Right cardiac atrium (tissue), 5 donors: Measurements from ENCODE around the gene RAB23. TPM values are rescaled to one million over a fixed set of nuclear protein-coding genes. Genes with fewer than 3 reads are reported as not detected.

Experiments
- ATAC-seq, 2 donors: fragments of 200-7000 bp; cut with Tn5 transposase; one replicate each; pipeline versions ENCODE4 v1.8.0 to v1.9.1; 2020; ENCODE audit warnings: moderate library complexity in 2 of 2, mild to moderate bottlenecking in 1 of 2
- DNase-seq, 3 donors: peaks; one replicate each; pipeline ENCODE4 v3.0.0-alpha.2; 2020
- H3K27ac ChIP-seq: one replicate; pipeline ENCODE4 v1.5.1; 2013; ENCODE audit warnings: mild to moderate bottlenecking, low read length, control low read depth, moderate library complexity
- H3K27me3 ChIP-seq: one replicate; pipeline ENCODE4 v1.6.1; 2013; ENCODE audit not compliant: control insufficient read depth, insufficient read depth
- H3K4me1 ChIP-seq: one replicate; pipeline ENCODE4 v1.6.1; 2013; ENCODE audit warnings: low read length; ENCODE audit not compliant: control insufficient read depth, insufficient read depth
- H3K4me3 ChIP-seq: one replicate; pipeline ENCODE4 v1.5.1; 2013; ENCODE audit warnings: low read length, control low read depth
- H3K9me3 ChIP-seq: one replicate; pipeline ENCODE4 v1.6.1; 2013; ENCODE audit warnings: low read length; ENCODE audit not compliant: control insufficient read depth
- WGBS: extraction: QIAGEN DNeasy Blood & Tissue Kit; methylation state at CpG from one replicate; pipeline ENCODE4 v1.1.7; 2013; 5-methylcytosine and 5-hydroxymethylcytosine counted together
- intact Hi-C, 4 donors: fragments of 100-400 bp; cut with DNase I; formaldehyde crosslinking; loops; one replicate each; pipeline versions ENCODE4 v1.11.0 to v1.14.0; 2022 to 2023
- long read RNA-seq, 4 donors: library from polyadenylated mRNA; unstranded; transcript quantifications; one replicate each; pipeline ENCODE4 v2.0.0, GENCODE V29; 2020 to 2021
- polyA plus RNA-seq: library from polyadenylated mRNA; stranded (reverse); fragments of 200-250 nt; gene quantifications from one replicate; pipeline ENCODE4 v1.2.3, GENCODE V29; 2013
- total RNA-seq, 4 donors: library from RNA; stranded (reverse); fragmentation: NEBNext Ultra II Directional; extraction: Animal tissue kit (Norgen Biotek cat#: 25700); gene quantifications; one replicate each; pipeline ENCODE4 v1.2.1, GENCODE V29; 2021
- donor health status: healthy with polysubstance abuse.
- donor health status: DM: no; HTN: yes; CAD: no.
- donor health status: DM: no; HTN: no; CAD: no.
- donor health status: DM: no; HTN: yes; CAD: no; lungs with severe emphysema.
- donor health status: DM: yes; HTN: yes; CAD: no.

Gene RAB23
- total RNA-seq (10 to 100 TPM; 11.1 to 20.7 (median 11.5) TPM), polyA plus RNA-seq (6.1 TPM)
- long read RNA-seq, donor 1, full-length matches to known transcripts: 24 of 39 reads
- long read RNA-seq, donor 1, partial matches to known transcripts: 2 of 39 reads
- long read RNA-seq, donor 1, other reads (novel, unspliced or antisense): 13 of 39 reads
- long read RNA-seq, donor 2, full-length matches to known transcripts: 13 of 15 reads
- long read RNA-seq, donor 2, partial matches to known transcripts: 0 of 15 reads
- long read RNA-seq, donor 2, other reads (novel, unspliced or antisense): 2 of 15 reads
- long read RNA-seq, donor 3, full-length matches to known transcripts: 7 of 9 reads
- long read RNA-seq, donor 3, partial matches to known transcripts: 0 of 9 reads
- long read RNA-seq, donor 3, other reads (novel, unspliced or antisense): 2 of 9 reads
- long read RNA-seq, donor 4, full-length matches to known transcripts: 5 of 8 reads
- long read RNA-seq, donor 4, partial matches to known transcripts: 0 of 8 reads
- long read RNA-seq, donor 4, other reads (novel, unspliced or antisense): 3 of 8 reads

- intact Hi-C loops: loop anchor here in 1 of 4 donors (10.0 kb wide), 1 partner anchor 93 kb away; the partner anchor contains the start of gene PRIM2
- no peaks in the 10 kb centered on the region for H3K4me1 ChIP-seq
- H3K27me3 ChIP-seq: no peaks in the 10 kb centered on the region
- peak; percentile 84 to 95 (median 93) for DNase-seq
- peak within 1 kb of the TSS; percentile 81 for H3K27ac ChIP-seq
- ATAC-seq: peak; percentile 98 to 99
- WGBS: under 1% methylated on average over 69 of the region's 69 CpGs
- no peaks in the 10 kb centered on the region for H3K9me3 ChIP-seq
- peak within 1 kb of the TSS; percentile 77 for H3K4me3 ChIP-seq
Measured at GRCh38 chr6:57221936-57222742, at the start of gene RAB23. TSS of gene RAB23 (minus strand) at chr6:57222307. CDS start at chr6:57210380, 11,927 bp downstream.

GRCh38 chr6:57268294-57268640 is 46.2 kb upstream of the RAB23 start:
- Histone ChIP-seq H3K27ac (no peak overlapping the region), H3K9me3 (no peaks in the 10 kb centered on the region), H3K4me1 (no peaks in the 10 kb centered on the region), H3K4me3 (no peak overlapping the region), H3K27me3 (no peaks in the 10 kb centered on the region)
- intact Hi-C loops: no loop called here
- DNase-seq (no peak), ATAC-seq (no peak)

GRCh38 chr6:57267586-57268293 is 45.6 kb upstream of the RAB23 start:
- Histone ChIP-seq H3K4me1 (no peaks in the 10 kb centered on the region), H3K27ac (no peak overlapping the region), H3K4me3 (no peak overlapping the region), H3K27me3 (no peaks in the 10 kb centered on the region), H3K9me3 (no peaks in the 10 kb centered on the region)
- WGBS: 79% methylated on average over 10 of the region's 10 CpGs
- ATAC-seq: peak; percentile 75 to 81
- intact Hi-C loops: no loop called here
- peak in 2 of 3 donors; percentile 33 to 69 for DNase-seq

- DNase-seq: no peak
- H3K9me3 ChIP-seq: no peaks in the 10 kb centered on the region
- no peak overlapping the region for H3K4me3 ChIP-seq
- H3K27me3 ChIP-seq: no peaks in the 10 kb centered on the region
- no peak for ATAC-seq
- intact Hi-C loops: no loop called here
- WGBS: 32% methylated on average over 1 of the region's 1 CpG
- H3K4me1 ChIP-seq: no peaks in the 10 kb centered on the region
- no peak overlapping the region for H3K27ac ChIP-seq
Measured at GRCh38 chr6:57265755-57266221, 43.7 kb upstream of the RAB23 start.

GRCh38 chr6:57263739-57264138 is 41.6 kb upstream of the RAB23 start:
- no peaks in the 10 kb centered on the region for H3K4me1 ChIP-seq
- H3K27me3 ChIP-seq: no peaks in the 10 kb centered on the region
- intact Hi-C loops: no loop called here
- H3K27ac ChIP-seq: no peak overlapping the region
- DNase-seq: no peak
- no peak for ATAC-seq
- no peak overlapping the region for H3K4me3 ChIP-seq
- 92% methylated on average over 2 of the region's 2 CpGs for WGBS
- H3K9me3 ChIP-seq: no peaks in the 10 kb centered on the region

GRCh38 chr6:57262901-57263694 is 41.0 kb upstream of the RAB23 start:
- H3K9me3 ChIP-seq: no peaks in the 10 kb centered on the region
- H3K4me1 ChIP-seq: no peaks in the 10 kb centered on the region
- DNase-seq: peak in 2 of 3 donors; percentile 35 to 57
- intact Hi-C loops: no loop called here
- 33% methylated on average over 3 of the region's 3 CpGs for WGBS
- H3K4me3 ChIP-seq: no peak overlapping the region
- ATAC-seq: peak; percentile 60 to 77
- no peaks in the 10 kb centered on the region for H3K27me3 ChIP-seq
- H3K27ac ChIP-seq: peak overlapping the region; percentile 65

- Histone ChIP-seq H3K27me3 (no peaks in the 10 kb centered on the region), H3K27ac (peak overlapping the region; percentile 48), H3K9me3 (no peaks in the 10 kb centered on the region), H3K4me3 (no peak overlapping the region), H3K4me1 (no peaks in the 10 kb centered on the region)
- ATAC-seq (peak; percentile 85 to 89), DNase-seq (peak; percentile 82 to 93 (median 85))
- 42% methylated on average over 2 of the region's 2 CpGs for WGBS
- intact Hi-C loops: no loop called here
Measured at GRCh38 chr6:57262488-57262887, 40.4 kb upstream of the RAB23 start.

GRCh38 chr6:57261926-57262325 is 39.8 kb upstream of the RAB23 start:
- H3K9me3 ChIP-seq: no peaks in the 10 kb centered on the region
- ATAC-seq (peak; percentile 56 to 67), DNase-seq (no peak)
- H3K27ac ChIP-seq: no peak overlapping the region
- WGBS: 51% methylated on average over 2 of the region's 2 CpGs
- intact Hi-C loops: no loop called here
- H3K4me1 ChIP-seq: no peaks in the 10 kb centered on the region
- H3K4me3 ChIP-seq: no peak overlapping the region
- no peaks in the 10 kb centered on the region for H3K27me3 ChIP-seq

GRCh38 chr6:57259064-57259463 is 37.0 kb upstream of the RAB23 start:
- DNase-seq (no peak), ATAC-seq (no peak)
- no peaks in the 10 kb centered on the region for H3K9me3 ChIP-seq
- H3K4me1 ChIP-seq: no peaks in the 10 kb centered on the region
- H3K4me3 ChIP-seq: no peak overlapping the region
- intact Hi-C loops: no loop called here
- H3K27me3 ChIP-seq: no peaks in the 10 kb centered on the region
- 81% methylated on average over 2 of the region's 2 CpGs for WGBS
- H3K27ac ChIP-seq: no peak overlapping the region

- no peak overlapping the region for H3K4me3 ChIP-seq
- H3K27ac ChIP-seq: peak overlapping the region; percentile 1
- no peak for DNase-seq
- H3K27me3 ChIP-seq: no peaks in the 10 kb centered on the region
- intact Hi-C loops: no loop called here
- ATAC-seq: peak; percentile 44 to 47
- H3K4me1 ChIP-seq: no peaks in the 10 kb centered on the region
- no peaks in the 10 kb centered on the region for H3K9me3 ChIP-seq
- 53% methylated on average over 10 of the region's 10 CpGs for WGBS
Measured at GRCh38 chr6:57257911-57258541, 35.9 kb upstream of the RAB23 start.
